Right atrium auricular region (tissue), 2 donors: ENCODE results near the gene TMEM14B. TPM values are rescaled to one million over a fixed set of nuclear protein-coding genes. Genes with fewer than 3 reads are reported as not detected.

Experiments used
- DNase-seq: peaks from one replicate; pipeline ENCODE4 v3.0.0-alpha.2; 2019; ENCODE audit warnings: low spot score
- H3K27ac ChIP-seq, 2 donors: fragments of 200-600 bp; sonication (generic); 1 replicate in 1 of 2; 2 replicates in 1 of 2; pipeline ENCODE4 v1.5.1; 2016 to 2019
- H3K27me3 ChIP-seq, 2 donors: fragments of 200-600 bp; sonication (generic); one replicate each; pipeline versions ENCODE4 v1.5.1 to v1.6.0; 2017 to 2019
- H3K36me3 ChIP-seq: fragments of 200-600 bp; sonication (generic); one replicate; pipeline ENCODE4 v1.5.1; 2016
- H3K4me1 ChIP-seq, 2 donors: fragments of 200-600 bp; sonication (generic); one replicate each; pipeline versions ENCODE4 v1.5.1 to v1.6.0; 2017 to 2019
- H3K4me3 ChIP-seq, 2 donors: fragments of 200-600 bp; sonication (generic); 1 replicate in 1 of 2; 2 replicates in 1 of 2; pipeline ENCODE4 v1.5.1; 2017 to 2019; ENCODE audit warnings: mild to moderate bottlenecking in 1 of 2, moderate library complexity in 1 of 2
- H3K9me3 ChIP-seq, 2 donors: fragments of 200-600 bp; sonication (generic); one replicate each; pipeline ENCODE4 v1.5.1; 2019
- total RNA-seq, 2 donors: library from RNA; depleted of rRNA; stranded (reverse); fragments of >200 nt; gene quantifications; one replicate each; pipeline ENCODE4 v1.1.0, GENCODE V29; 2016
- TF ChIP-seq, protein P1 (sequence below), 2 donors: fragments of 200-600 bp; sonication (generic); IDR thresholded peaks; one replicate each; pipeline ENCODE4 v1.5.1; 2019; ENCODE audit warnings: antibody characterized with exemption in 2 of 2

Gene TMEM14B
- total RNA-seq, 2 donors from 2014 or later: 93.5 to 100 TPM

DNA sequence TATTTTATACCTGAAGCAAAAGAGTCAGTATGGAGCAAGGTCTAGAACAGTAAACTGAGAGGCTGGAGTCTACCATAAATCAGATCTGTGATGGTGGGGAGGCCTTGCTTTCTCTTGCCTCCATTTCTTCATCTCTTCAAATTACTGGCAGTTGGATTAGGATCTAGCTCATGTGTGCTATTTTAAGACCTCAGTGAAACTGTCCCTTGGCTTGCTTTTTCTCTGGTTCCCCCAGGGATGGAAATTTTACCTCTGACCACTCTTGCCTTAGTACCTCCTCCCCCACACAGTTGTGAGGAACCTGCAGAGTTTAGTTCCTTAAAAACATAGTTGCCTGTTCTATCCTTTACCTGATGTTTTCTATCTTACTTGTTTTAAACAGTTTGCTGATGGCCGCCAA is 8.5 kb downstream of the TMEM14B start:
- TF ChIP-seq, protein P1, sequence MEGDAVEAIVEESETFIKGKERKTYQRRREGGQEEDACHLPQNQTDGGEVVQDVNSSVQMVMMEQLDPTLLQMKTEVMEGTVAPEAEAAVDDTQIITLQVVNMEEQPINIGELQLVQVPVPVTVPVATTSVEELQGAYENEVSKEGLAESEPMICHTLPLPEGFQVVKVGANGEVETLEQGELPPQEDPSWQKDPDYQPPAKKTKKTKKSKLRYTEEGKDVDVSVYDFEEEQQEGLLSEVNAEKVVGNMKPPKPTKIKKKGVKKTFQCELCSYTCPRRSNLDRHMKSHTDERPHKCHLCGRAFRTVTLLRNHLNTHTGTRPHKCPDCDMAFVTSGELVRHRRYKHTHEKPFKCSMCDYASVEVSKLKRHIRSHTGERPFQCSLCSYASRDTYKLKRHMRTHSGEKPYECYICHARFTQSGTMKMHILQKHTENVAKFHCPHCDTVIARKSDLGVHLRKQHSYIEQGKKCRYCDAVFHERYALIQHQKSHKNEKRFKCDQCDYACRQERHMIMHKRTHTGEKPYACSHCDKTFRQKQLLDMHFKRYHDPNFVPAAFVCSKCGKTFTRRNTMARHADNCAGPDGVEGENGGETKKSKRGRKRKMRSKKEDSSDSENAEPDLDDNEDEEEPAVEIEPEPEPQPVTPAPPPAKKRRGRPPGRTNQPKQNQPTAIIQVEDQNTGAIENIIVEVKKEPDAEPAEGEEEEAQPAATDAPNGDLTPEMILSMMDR (IDR thresholded peaks at IDR 0.05): no peak
- peaks cover 60% of the 10 kb centered on the region for H3K36me3 ChIP-seq
- no peak overlapping the region for H3K4me3 ChIP-seq
- H3K27me3 ChIP-seq: no peaks in the 10 kb centered on the region
- peaks cover 0 to 14% of the 10 kb centered on the region in 2 donors for H3K4me1 ChIP-seq
- H3K9me3 ChIP-seq: no peaks in the 10 kb centered on the region
- H3K27ac ChIP-seq: no peak overlapping the region
- DNase-seq: no peak

DNA sequence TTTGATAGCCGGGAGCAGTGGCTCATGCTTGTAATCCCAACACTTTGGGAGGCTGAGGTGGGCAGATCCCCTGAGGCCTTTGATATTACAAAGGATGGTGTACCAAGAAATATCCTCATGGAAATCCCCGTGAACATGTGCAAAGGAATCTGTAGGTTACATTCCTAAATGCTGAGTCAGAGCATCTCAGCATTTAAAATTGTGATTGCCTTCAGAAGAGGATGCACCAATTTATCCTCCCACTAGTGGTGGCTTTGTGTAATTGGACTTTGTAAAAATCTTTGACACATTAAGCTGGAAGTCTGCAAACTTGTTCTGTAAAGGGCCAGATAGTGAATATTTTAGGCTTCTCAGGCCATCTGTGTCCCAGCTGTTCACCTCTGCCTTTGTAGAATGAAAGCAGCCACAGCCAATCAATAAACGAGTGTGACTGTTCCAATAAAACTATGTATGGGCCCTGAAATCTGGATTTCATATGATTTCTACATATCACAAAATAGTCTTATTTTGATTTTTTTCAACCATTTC is 11.8 kb downstream of the TMEM14B start:
- Histone ChIP-seq H3K27me3 (no peaks in the 10 kb centered on the region), H3K9me3 (no peaks in the 10 kb centered on the region), H3K4me3 (no peak overlapping the region), H3K4me1 (peaks cover 0 to 10% of the 10 kb centered on the region in 2 donors), H3K27ac (peak overlapping the region in 1 of 2 donors; percentile 3), H3K36me3 (peaks cover 35% of the 10 kb centered on the region)
- no peak for DNase-seq
- TF ChIP-seq, protein P1 (IDR thresholded peaks at IDR 0.05): peak in 1 of 2 donors; percentile 59

DNA sequence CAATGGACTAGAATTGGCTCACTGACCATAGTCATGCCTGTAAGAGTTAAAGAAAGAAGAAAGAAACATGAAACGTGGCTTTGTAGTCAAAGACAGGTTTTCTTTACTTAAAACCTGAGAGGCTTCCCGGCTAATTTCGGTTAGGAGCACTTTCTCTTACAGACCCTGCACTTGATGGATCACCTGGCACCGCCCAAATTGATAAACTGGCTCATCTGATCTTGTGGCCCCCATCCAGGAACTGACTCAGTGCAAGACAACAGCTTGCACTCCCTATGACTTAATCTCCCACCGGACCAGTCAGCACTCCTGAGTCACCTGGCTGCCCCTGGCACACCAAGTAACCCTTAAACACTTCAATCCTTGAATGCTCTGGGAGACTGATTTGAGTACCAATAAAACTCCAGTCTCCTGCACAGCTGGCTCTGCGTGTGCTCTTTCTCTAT is 12.3 kb downstream of the TMEM14B start:
- TF ChIP-seq, protein P1 (IDR thresholded peaks at IDR 0.05): no peak
- Histone ChIP-seq H3K4me1 (peaks cover 0 to 10% of the 10 kb centered on the region in 2 donors), H3K27me3 (no peaks in the 10 kb centered on the region), H3K36me3 (peaks cover 29% of the 10 kb centered on the region), H3K4me3 (no peak overlapping the region), H3K27ac (peak overlapping the region; percentile 3 to 8), H3K9me3 (no peaks in the 10 kb centered on the region)
- DNase-seq: no peak

DNA sequence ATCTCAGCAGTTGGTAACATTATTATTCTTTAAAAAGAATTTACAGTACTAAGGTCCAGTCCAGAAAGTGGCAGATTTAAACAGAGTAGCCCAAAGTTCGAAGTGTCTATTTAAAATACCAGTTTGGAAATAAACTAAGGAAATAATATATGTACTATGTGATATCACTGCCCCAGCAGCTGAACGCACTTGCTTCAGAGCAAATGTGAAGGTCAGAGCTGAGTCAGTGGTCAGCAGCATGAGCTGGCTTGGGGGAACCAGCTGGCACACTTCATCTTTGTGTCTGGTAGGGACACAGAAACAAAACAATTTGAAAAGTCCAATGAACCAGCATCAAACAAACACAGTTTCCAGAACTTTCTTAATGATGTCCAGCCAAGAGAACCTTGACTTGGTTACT is 15.4 kb downstream of the TMEM14B start:
- H3K27me3 ChIP-seq: no peaks in the 10 kb centered on the region
- peaks cover 0 to 10% of the 10 kb centered on the region in 2 donors for H3K4me1 ChIP-seq
- H3K9me3 ChIP-seq: no peaks in the 10 kb centered on the region
- no peak overlapping the region for H3K27ac ChIP-seq
- H3K36me3 ChIP-seq: no peaks in the 10 kb centered on the region
- H3K4me3 ChIP-seq: no peak overlapping the region
- TF ChIP-seq, protein P1 (IDR thresholded peaks at IDR 0.05): no peak
- DNase-seq: no peak

GRCh38 chr6:10769419-10769818 is 21.8 kb downstream of the TMEM14B start:
- H3K36me3 ChIP-seq: no peaks in the 10 kb centered on the region
- H3K4me1 ChIP-seq: no peaks in the 10 kb centered on the region
- no peaks in the 10 kb centered on the region for H3K9me3 ChIP-seq
- H3K27me3 ChIP-seq: no peaks in the 10 kb centered on the region
- DNase-seq: no peak
- H3K4me3 ChIP-seq: no peak overlapping the region
- no peak overlapping the region for H3K27ac ChIP-seq
- TF ChIP-seq, protein P1 (IDR thresholded peaks at IDR 0.05): no peak

DNA sequence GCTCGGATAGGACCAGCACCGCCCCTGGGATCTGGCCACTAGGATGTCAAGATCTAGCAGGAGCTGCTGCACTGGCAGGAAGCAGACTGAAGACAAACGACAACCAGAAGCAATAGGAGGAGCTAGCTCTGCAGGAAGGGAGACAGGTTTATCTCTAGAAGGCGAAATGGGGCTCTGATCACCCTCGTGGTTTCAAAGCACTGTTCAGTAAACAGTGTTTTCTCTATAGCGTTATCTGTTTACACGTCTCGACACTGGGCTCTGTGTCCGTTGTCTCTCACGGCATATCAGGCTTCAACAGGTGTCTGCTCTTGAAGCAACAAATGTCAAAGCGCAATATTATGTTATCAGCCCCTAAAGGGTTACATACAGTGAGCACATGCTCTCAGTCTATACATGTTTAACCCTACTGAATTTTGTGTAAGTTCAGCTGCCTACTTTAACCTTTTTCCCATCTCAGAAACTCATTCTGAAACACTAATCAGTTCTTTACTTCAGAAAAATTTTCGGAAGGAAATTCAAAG is 23.8 kb downstream of the TMEM14B start:
- no peaks in the 10 kb centered on the region for H3K27me3 ChIP-seq
- no peaks in the 10 kb centered on the region for H3K4me1 ChIP-seq
- no peak overlapping the region for H3K27ac ChIP-seq
- H3K9me3 ChIP-seq: no peaks in the 10 kb centered on the region
- no peak for DNase-seq
- H3K36me3 ChIP-seq: peaks cover 10% of the 10 kb centered on the region
- TF ChIP-seq, protein P1 (IDR thresholded peaks at IDR 0.05): no peak
- no peak overlapping the region for H3K4me3 ChIP-seq
